HCT116 (cell line): Measurements from ENCODE around the gene MYORG. TPM values are rescaled to one million over a fixed set of nuclear protein-coding genes. Genes with fewer than 3 reads are reported as not detected.
A peak's percentile ranks its signal among the peaks of the same experiment; 100 is the strongest.

ENCODE experiments used
- ATAC-seq: fragments of 200-7000 bp; cut with Tn5 transposase; 2 replicates; pipeline ENCODE4 v1.9.1; 2020; ENCODE audit warnings: mild to moderate bottlenecking, moderate library complexity
- BruUV-seq: library from RNA; stranded (reverse); fragments of 400-500 nt; replicated peaks from 2 replicates; lab custom pipeline; 2021; lab: Mats Ljungman, UMichigan
- CTCF ChIA-PET: fragments of 300-600 bp; sonication (Branson Sonifier 250); formaldehyde crosslinking; loops from one replicate; lab custom pipeline; 2021; ENCODE audit warnings: antibody characterized with exemption; lab: Charles Lee
- POLR2A ChIA-PET: fragments of 300-600, 350-600 bp; sonication (Branson Sonifier 250); formaldehyde crosslinking; loops from one replicate; lab custom pipeline; 2021; ENCODE audit warnings: antibody characterized with exemption; lab: Charles Lee
- RAD21 ChIA-PET, 2 experiments: fragments of 300-600 bp; sonication (Branson Sonifier 250); formaldehyde crosslinking; loops; one replicate each; lab custom pipeline; 2023; ENCODE audit warnings: low total read pairs in 2 of 2; ENCODE audit not compliant: uncharacterized antibody in 2 of 2, unreplicated experiment in 2 of 2, low non-redundant PET in 1 of 2; lab: Charles Lee
- DNase-seq: peaks from one replicate; pipeline ENCODE4 v3.0.0-alpha.2; 2010; ENCODE audit warnings: low read depth, low spot score
- H2AFZ ChIP-seq: fragments of 200-600 bp; shearing (Covaris generic), sonication (generic); 2 replicates; pipeline ENCODE4 v1.6.1; 2017; ENCODE audit warnings: low read depth, mixed run types, mixed read lengths, antibody characterized with exemption, low read length; ENCODE audit not compliant: poor library complexity, severe bottlenecking
- H3K27ac ChIP-seq: 2 replicates; pipeline ENCODE4 v1.5.1; 2012; ENCODE audit warnings: low read depth, low read length
- H3K27me3 ChIP-seq: fragments of 200-600 bp; sonication (generic); 2 replicates; pipeline ENCODE4 v1.6.1; 2016; ENCODE audit warnings: mixed run types, low read length, mixed read lengths; ENCODE audit not compliant: insufficient read depth
- H3K36me3 ChIP-seq, 2 experiments: fragments of 200-500 bp in 1 of 2; fragments of 200-600 bp in 1 of 2; sonication (Bioruptor generic) in 1 of 2; sonication (generic) in 1 of 2; 2 replicates each; pipeline versions ENCODE4 v1.5.1 to v1.6.1; 2014 to 2016; ENCODE audit warnings: low read length in 2 of 2, inconsistent platforms in 1 of 2, mixed read lengths in 1 of 2, mixed run types in 1 of 2; ENCODE audit not compliant: insufficient read depth in 2 of 2, control insufficient read depth in 1 of 2
- H3K4me1 ChIP-seq, 2 experiments: fragments of 200-600 bp in 1 of 2; sonication (generic) in 1 of 2; 2 replicates each; pipeline versions ENCODE4 v1.5.1 to v1.6.1; 2012 to 2017; ENCODE audit warnings: low read length in 2 of 2, inconsistent platforms in 1 of 2, mild to moderate bottlenecking in 1 of 2, mixed read lengths in 1 of 2, mixed run types in 1 of 2, moderate library complexity in 1 of 2; ENCODE audit not compliant: insufficient read depth in 2 of 2, control insufficient read depth in 1 of 2
- H3K4me2 ChIP-seq: fragments of 200-600 bp; sonication (generic); 2 replicates; pipeline ENCODE4 v1.6.1; 2017; ENCODE audit warnings: mixed run types, low read length, mixed read lengths
- H3K4me3 ChIP-seq, 2 experiments: fragments of 200-600 bp in 1 of 2; sonication (generic) in 1 of 2; replicated peaks in 1 of 2; 2 replicates each; pipeline ENCODE4 v1.5.1; 2011 to 2016; ENCODE audit warnings: low read length in 2 of 2, control low read depth in 1 of 2, low read depth in 1 of 2, mild to moderate bottlenecking in 1 of 2, mixed read lengths in 1 of 2, mixed run types in 1 of 2
- H3K79me2 ChIP-seq: fragments of 200-600 bp; sonication (generic); 2 replicates; pipeline ENCODE4 v1.6.1; 2017; ENCODE audit warnings: mild to moderate bottlenecking, mixed run types, low read length, moderate library complexity, mixed read lengths; ENCODE audit not compliant: insufficient read depth
- H3K9ac ChIP-seq: fragments of 200-600 bp; sonication (generic); 2 replicates; pipeline ENCODE4 v1.6.1; 2016; ENCODE audit warnings: low read length, mixed read lengths
- H3K9me2 ChIP-seq: fragments of 200-600 bp; sonication (generic), shearing (Covaris generic); 2 replicates; pipeline ENCODE4 v1.6.1; 2017; ENCODE audit warnings: mixed run types, mild to moderate bottlenecking, moderate library complexity; ENCODE audit not compliant: insufficient read depth
- H3K9me3 ChIP-seq, 2 experiments: fragments of 200-500 bp in 1 of 2; fragments of 200-600 bp in 1 of 2; sonication (Bioruptor generic) in 1 of 2; sonication (generic) in 1 of 2; 2 replicates each; pipeline ENCODE4 v1.6.1; 2014 to 2017; ENCODE audit warnings: low read length in 2 of 2, mixed read lengths in 2 of 2, inconsistent platforms in 1 of 2, low read depth in 1 of 2, mild to moderate bottlenecking in 1 of 2, mixed run types in 1 of 2, moderate library complexity in 1 of 2; ENCODE audit not compliant: control insufficient read depth in 1 of 2, insufficient read depth in 1 of 2
- H4K20me1 ChIP-seq: fragments of 200-600 bp; sonication (generic), shearing (Covaris generic); 2 replicates; pipeline ENCODE4 v1.6.1; 2017; ENCODE audit warnings: mixed run types, mild to moderate bottlenecking, moderate library complexity; ENCODE audit not compliant: insufficient read depth
- EGR1 ChIP-seq: IDR thresholded peaks from 2 replicates; pipeline ENCODE4 v1.6.1; 2012; ENCODE audit warnings: low read depth
- ELF1 ChIP-seq: IDR thresholded peaks from 2 replicates; pipeline ENCODE4 v1.6.1; 2012; ENCODE audit warnings: low read depth, borderline replicate concordance
- EZH2 ChIP-seq: fragments of 200-600 bp; sonication (generic); IDR thresholded peaks from 2 replicates; pipeline ENCODE4 v1.6.1; 2017; ENCODE audit warnings: antibody characterized with exemption, mixed run types
- FOSL1 ChIP-seq: IDR thresholded peaks from 2 replicates; pipeline ENCODE4 v1.6.1; 2012; ENCODE audit warnings: low read depth
- JUND ChIP-seq: IDR thresholded peaks from 2 replicates; pipeline ENCODE4 v1.6.1; 2012
- POLR2A ChIP-seq: IDR thresholded peaks from 2 replicates; pipeline ENCODE4 v1.7.0; 2011; ENCODE audit warnings: borderline replicate concordance; ENCODE audit not compliant: insufficient read depth, insufficient read length; ENCODE audit errors: extremely low read depth
- POLR2AphosphoS5 ChIP-seq: IDR thresholded peaks from 2 replicates; pipeline ENCODE4 v1.6.1; 2011; ENCODE audit warnings: mild to moderate bottlenecking, low read depth, low read length, moderate library complexity
- SIN3A ChIP-seq: IDR thresholded peaks from 2 replicates; pipeline ENCODE4 v1.6.1; 2012; ENCODE audit warnings: low read depth
- SP1 ChIP-seq: IDR thresholded peaks from 2 replicates; pipeline ENCODE4 v1.6.1; 2012; ENCODE audit warnings: low read depth
- intact Hi-C: fragments of 100-400 bp; cut with micrococcal nuclease; formaldehyde crosslinking; loops from 2 replicates; pipeline ENCODE4 v1.10.0; 2022
- total RNA-seq: library from RNA; stranded (reverse); gene quantifications from one replicate; pipeline ENCODE4 v1.2.1, GENCODE V29; 2021; ENCODE audit not compliant: unreplicated experiment
- TF ChIP-seq, protein P1 (sequence below): IDR thresholded peaks from 2 replicates; pipeline ENCODE4 v1.6.1; 2012; ENCODE audit warnings: low read depth

MYORG gene
- total RNA-seq, 1 experiment from 2014 or later, result 8.5 TPM

GRCh38 chr9:34378376-34379060 is 1.8 kb upstream of the MYORG start (continued):
- TF ChIP-seq POLR2AphosphoS5 (no peak), SIN3A (no peak)

- H3K27me3 ChIP-seq, result no peaks in the 10 kb centered on the region
- H2AFZ ChIP-seq, result peak overlapping the region; percentile 35
- H3K9ac ChIP-seq, result 0 out of 2 replicates have a peak overlapping the region, but pooled peaks have one; percentile 14
- no peaks in the 10 kb centered on the region for H3K9me3 ChIP-seq
- no peaks in the 10 kb centered on the region; a peak in 1 of 4 replicates for H3K36me3 ChIP-seq
- H4K20me1 ChIP-seq, result no peaks in the 10 kb centered on the region
- peaks cover 31 to 50% of the 10 kb centered on the region in 2 experiments for H3K4me1 ChIP-seq
- peak overlapping the region; percentile 8; the same call in 1 of the 2 replicates for H3K27ac ChIP-seq
- peak overlapping the region; percentile 97 for H3K4me2 ChIP-seq
- no TSS peak for BruUV-seq
- ATAC-seq (no peak), DNase-seq (no peak)
- no peaks in the 10 kb centered on the region for H3K9me2 ChIP-seq
- POLR2A ChIA-PET, result interaction anchor here (0.8 to 1.1 kb wide), 2 partner anchors 46 to 261 kb away, joined by 3 to 4 read pairs; partner anchors contain the start of gene SIGMAR1
- peak overlapping the region; percentile 72 to 84 for H3K4me3 ChIP-seq
- TF ChIP-seq, protein P1, sequence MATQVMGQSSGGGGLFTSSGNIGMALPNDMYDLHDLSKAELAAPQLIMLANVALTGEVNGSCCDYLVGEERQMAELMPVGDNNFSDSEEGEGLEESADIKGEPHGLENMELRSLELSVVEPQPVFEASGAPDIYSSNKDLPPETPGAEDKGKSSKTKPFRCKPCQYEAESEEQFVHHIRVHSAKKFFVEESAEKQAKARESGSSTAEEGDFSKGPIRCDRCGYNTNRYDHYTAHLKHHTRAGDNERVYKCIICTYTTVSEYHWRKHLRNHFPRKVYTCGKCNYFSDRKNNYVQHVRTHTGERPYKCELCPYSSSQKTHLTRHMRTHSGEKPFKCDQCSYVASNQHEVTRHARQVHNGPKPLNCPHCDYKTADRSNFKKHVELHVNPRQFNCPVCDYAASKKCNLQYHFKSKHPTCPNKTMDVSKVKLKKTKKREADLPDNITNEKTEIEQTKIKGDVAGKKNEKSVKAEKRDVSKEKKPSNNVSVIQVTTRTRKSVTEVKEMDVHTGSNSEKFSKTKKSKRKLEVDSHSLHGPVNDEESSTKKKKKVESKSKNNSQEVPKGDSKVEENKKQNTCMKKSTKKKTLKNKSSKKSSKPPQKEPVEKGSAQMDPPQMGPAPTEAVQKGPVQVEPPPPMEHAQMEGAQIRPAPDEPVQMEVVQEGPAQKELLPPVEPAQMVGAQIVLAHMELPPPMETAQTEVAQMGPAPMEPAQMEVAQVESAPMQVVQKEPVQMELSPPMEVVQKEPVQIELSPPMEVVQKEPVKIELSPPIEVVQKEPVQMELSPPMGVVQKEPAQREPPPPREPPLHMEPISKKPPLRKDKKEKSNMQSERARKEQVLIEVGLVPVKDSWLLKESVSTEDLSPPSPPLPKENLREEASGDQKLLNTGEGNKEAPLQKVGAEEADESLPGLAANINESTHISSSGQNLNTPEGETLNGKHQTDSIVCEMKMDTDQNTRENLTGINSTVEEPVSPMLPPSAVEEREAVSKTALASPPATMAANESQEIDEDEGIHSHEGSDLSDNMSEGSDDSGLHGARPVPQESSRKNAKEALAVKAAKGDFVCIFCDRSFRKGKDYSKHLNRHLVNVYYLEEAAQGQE, result no peak
- TF ChIP-seq FOSL1 (no peak), EZH2 (no peak), SP1 (no peak), JUND (no peak), POLR2A (no peak), EGR1 (no peak), ELF1 (no peak), SIN3A (no peak)
- RAD21 ChIA-PET, result interaction anchor here in 1 of 2 experiments (1.2 kb wide), 1 partner anchor 453 kb away, joined by 3 read pairs; no protein-coding TSS in a partner anchor
- intact Hi-C loops, result loop anchor here (5.0 kb wide), 3 partner anchors 120 to 250 kb away; partner anchors contain the start of genes DCAF12 and UBAP1
- H3K79me2 ChIP-seq, result no peaks in the 10 kb centered on the region
- CTCF ChIA-PET, result interaction anchor here (0.6 to 6.7 kb wide), 5 partner anchors 9 to 45 kb away, joined by 3 to 54 read pairs (median 3); no protein-coding TSS in a partner anchor
Observed at GRCh38 chr9:34377404-34377746, 677 bp upstream of the MYORG start.
